ENCODE results near the gene HOXA13. TPM values are rescaled to one million over a fixed set of nuclear protein-coding genes. Genes with fewer than 3 reads are reported as not detected.

The HOXA13 gene
- total RNA-seq (2014; rRNA removed) (12.1 and 14.9 TPM in 2 replicates), Bru-seq, nascent RNA (percentile 94 among the genes with signal in this experiment), BruChase-seq, experiment 1, labeled RNA remaining after a 6-hour chase (percentile 94 among the genes with signal in this experiment), BruChase-seq, experiment 2, labeled RNA remaining after a 2-hour chase (percentile 99 among the genes with signal in this experiment)
- long read RNA-seq, full-length matches to known transcripts: 101 of 117 reads
- long read RNA-seq, partial matches to known transcripts: 0 of 117 reads
- long read RNA-seq, other reads (novel, unspliced or antisense): 16 of 117 reads

GRCh38 chr7:27199849-27200760, at the start of gene HOXA13:
TSS of gene HOXA13 (minus strand) at chr7:27200091. CDS start at chr7:27200077, 14 bp downstream.
- peaks cover 95% of the 10 kb centered on the region for H3K79me2 ChIP-seq (ENCODE audit: low read length)
- peaks cover 12% of the 10 kb centered on the region; the same call in 1 of the 2 replicates for H4K20me1 ChIP-seq (ENCODE audit: low read length)
- no peaks in the 10 kb centered on the region for H3K9me2 ChIP-seq (replicated peaks; ENCODE audit: low read length)
- H3K9ac ChIP-seq (ENCODE audit: low read length): peak within 1 kb of the TSS; percentile 97
- ChIA-PET CTCF (interaction anchor here (0.6 to 2.3 kb wide), 4 partner anchors 9 to 462 kb away, joined by 3 to 20 read pairs (median 4); no protein-coding TSS in a partner anchor), POLR2A (ENCODE audit: unreplicated experiment) (interaction anchor here (0.9 to 1.0 kb wide), 4 partner anchors 11 to 539 kb away, joined by 3 to 24 read pairs (median 4); no protein-coding TSS in a partner anchor)
- peak; percentile 59 for ATAC-seq
- intact Hi-C loops (cut with micrococcal nuclease): loop anchor here (5.0 kb wide), 3 partner anchors 33 to 892 kb away; partner anchors contain the start of genes HOXA9 and TAX1BP1
- TF ChIP-seq EZH2 (IDR thresholded peaks at IDR 0.05; ENCODE audit: low read length, unreplicated experiment) (no peak), EZH2phosphoT487 (IDR thresholded peaks at IDR 0.05; ENCODE audit: borderline replicate concordance, low read length) (peak; percentile 94)
- H3K27ac ChIP-seq (ENCODE audit: low read length): peak within 1 kb of the TSS; percentile 92
- H3K9me3 ChIP-seq (ENCODE audit: low read length): no peaks in the 10 kb centered on the region
- peak within 1 kb of the TSS; percentile 91 for H3K4me3 ChIP-seq (ENCODE audit: low read length)
- peaks cover 34% of the 10 kb centered on the region for H3K4me1 ChIP-seq (ENCODE audit: insufficient read depth, low read length)
- peak within 1 kb of the TSS; percentile 35 for H2AFZ ChIP-seq (ENCODE audit: low read length)
- DNase-seq: peak; percentile 92
- no peaks in the 10 kb centered on the region for H3K27me3 ChIP-seq (ENCODE audit: low read length)
- H3K36me3 ChIP-seq (ENCODE audit: low read depth, low read length): 0 out of 2 replicates have a peak, but pooled peaks cover 6% of the 10 kb centered on the region
- no TSS peak for BruUV-seq (replicated peaks)
- H3K4me2 ChIP-seq (ENCODE audit: low read length): peak within 1 kb of the TSS; percentile 99
- no peaks in the 10 kb centered on the region for H3F3A ChIP-seq (ENCODE audit: low read length, unreplicated experiment)

GRCh38 chr7:27248911-27249723, 49.2 kb upstream of the HOXA13 start:
- no peaks in the 10 kb centered on the region for H4K20me1 ChIP-seq (ENCODE audit: low read length)
- no peak overlapping the region for H3K4me2 ChIP-seq (ENCODE audit: low read length)
- DNase-seq: no peak
- H3K79me2 ChIP-seq (ENCODE audit: low read length): no peaks in the 10 kb centered on the region
- no peaks in the 10 kb centered on the region for H3F3A ChIP-seq (ENCODE audit: low read length, unreplicated experiment)
- H3K4me3 ChIP-seq (ENCODE audit: low read length): no peak overlapping the region
- no peak overlapping the region for H3K9ac ChIP-seq (ENCODE audit: low read length)
- H3K27ac ChIP-seq (ENCODE audit: low read length): no peak overlapping the region
- TF ChIP-seq EZH2phosphoT487 (IDR thresholded peaks at IDR 0.05; ENCODE audit: borderline replicate concordance, low read length): no peak
- TF ChIP-seq EZH2 (IDR thresholded peaks at IDR 0.05; ENCODE audit: low read length, unreplicated experiment): no peak
- no peak for TF ChIP-seq CTCF (conservative IDR thresholded peaks at IDR 0.05; ENCODE audit: low read depth, low read length)
- CTCF ChIA-PET: no interaction called here
- POLR2A ChIA-PET (ENCODE audit: unreplicated experiment): no interaction called here
- H3K4me1 ChIP-seq (ENCODE audit: insufficient read depth, low read length): no peaks in the 10 kb centered on the region
- ATAC-seq: no peak
- H3K9me2 ChIP-seq (replicated peaks; ENCODE audit: low read length): no peaks in the 10 kb centered on the region
- H2AFZ ChIP-seq (ENCODE audit: low read length): no peak overlapping the region
- intact Hi-C loops (cut with micrococcal nuclease): no loop called here
- H3K9me3 ChIP-seq (ENCODE audit: low read length): no peaks in the 10 kb centered on the region
- BruUV-seq (replicated peaks): no TSS peak
- no peaks in the 10 kb centered on the region for H3K36me3 ChIP-seq (ENCODE audit: low read depth, low read length)
- H3K27me3 ChIP-seq (ENCODE audit: low read length): no peaks in the 10 kb centered on the region

Data from PC-3 (cell line).